Prostate gland (tissue), 2 donors: ENCODE measurements around the gene GFER. TPM values are rescaled to one million over a fixed set of nuclear protein-coding genes. Genes with fewer than 3 reads are reported as not detected.

Source experiments
- DNase-seq: peaks from one replicate; pipeline ENCODE4 v3.0.0-alpha.2; 2019; ENCODE audit warnings: low spot score
- H3K27ac ChIP-seq, 2 donors: fragments of 200-600 bp; sonication (generic); 2 replicates each; pipeline ENCODE4 v1.5.1; 2017 to 2019
- H3K27me3 ChIP-seq: fragments of 200-600 bp; sonication (generic); replicated peaks from 2 replicates; pipeline ENCODE4 v1.5.1; 2019; ENCODE audit not compliant: insufficient read depth
- H3K36me3 ChIP-seq, 2 donors: fragments of 200-600 bp; sonication (generic); 1 replicate in 1 of 2; 2 replicates in 1 of 2; pipeline versions ENCODE4 v1.5.1 to v1.8.1; 2017 to 2019
- H3K4me1 ChIP-seq: fragments of 200-600 bp; sonication (generic); replicated peaks from 2 replicates; pipeline ENCODE4 v1.5.1; 2019
- H3K4me3 ChIP-seq, 2 donors: fragments of 200-600 bp; sonication (generic); 2 replicates each; pipeline ENCODE4 v1.5.1; 2017 to 2019
- H3K9me3 ChIP-seq: fragments of 200-600 bp; sonication (generic); 2 replicates; pipeline ENCODE4 v1.5.1; 2017
- POLR2A ChIP-seq: fragments of 450-650 bp; IDR thresholded peaks from one replicate; pipeline ENCODE4 v1.6.1; 2016; ENCODE audit warnings: antibody characterized with exemption, mild to moderate bottlenecking
- POLR2AphosphoS5 ChIP-seq: sonication (generic); formaldehyde crosslinking; IDR thresholded peaks from one replicate; pipeline ENCODE4 v1.6.1; 2017; ENCODE audit warnings: antibody characterized with exemption
- WGBS: methylation state at CpG from one replicate; pipeline ENCODE4 v1.1.5; 2018; 5-methylcytosine and 5-hydroxymethylcytosine counted together
- intact Hi-C: fragments of 100-400 bp; cut with DNase I; formaldehyde crosslinking; loops from one replicate; pipeline ENCODE4 v1.14.2; 2022
- total RNA-seq, 2 donors: library from RNA; depleted of rRNA; stranded (reverse); fragments of >200 nt; gene quantifications; one replicate each; pipeline ENCODE4 v1.1.0, GENCODE V29; 2016
- TF ChIP-seq, protein P1 (sequence below), 4 experiments: fragments of 200-600 bp in 2 of 4; fragments of 450-650 bp in 2 of 4; sonication (generic) in 2 of 4; IDR thresholded peaks; 1 replicate in 3 of 4; 2 replicates in 1 of 4; pipeline ENCODE4 v1.5.1; 2016 to 2019; ENCODE audit warnings: antibody characterized with exemption in 4 of 4, mild to moderate bottlenecking in 2 of 4, moderate library complexity in 2 of 4

GFER gene
- total RNA-seq, 2 donors from 2014 or later = 21.1 to 26.6 TPM

DNA sequence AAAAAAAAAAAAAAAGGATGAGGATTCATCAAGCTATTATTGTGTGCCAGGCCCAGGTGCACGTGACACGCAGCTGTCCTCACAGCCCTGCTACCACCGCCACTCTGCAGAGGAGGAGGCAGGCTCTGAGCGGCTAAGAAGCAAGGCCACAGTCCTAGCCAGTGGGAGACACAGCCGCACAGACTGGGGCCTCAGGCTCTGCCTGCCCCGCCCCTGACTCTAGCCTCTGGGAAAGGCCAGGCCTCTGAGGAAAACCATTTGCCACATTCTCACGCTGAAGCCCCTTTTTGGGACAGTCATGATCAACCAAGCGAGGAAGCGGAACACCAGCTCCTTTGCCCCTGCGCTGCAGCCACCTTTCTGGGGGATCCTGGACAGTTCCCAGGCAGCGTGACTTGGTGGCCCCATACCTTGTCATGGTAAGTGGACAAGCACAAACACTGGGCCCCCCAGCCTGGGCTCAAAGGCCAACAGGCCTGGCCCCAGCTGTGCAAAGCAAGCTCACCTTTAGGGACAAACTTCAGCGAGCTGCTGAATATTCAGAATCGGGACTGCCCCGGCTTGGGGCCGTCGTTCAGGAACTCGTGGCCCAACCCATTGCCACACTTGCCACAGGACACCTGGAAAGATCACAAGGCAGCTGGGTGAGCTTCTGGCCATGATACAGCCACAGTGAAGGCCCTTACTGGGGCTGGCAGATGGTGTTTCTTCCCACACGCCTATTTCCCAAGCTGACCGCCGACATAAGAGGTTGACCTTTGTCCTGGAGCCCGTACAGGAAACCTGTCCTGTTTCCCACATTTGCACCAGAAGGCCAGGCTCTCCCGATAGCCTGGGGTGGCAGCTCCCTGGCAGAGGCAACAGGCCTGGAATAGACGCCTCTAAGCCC is 43.5 kb upstream of the GFER start:
- Histone ChIP-seq H3K4me1 (peaks cover 9% of the 10 kb centered on the region), H3K27ac (no peak overlapping the region), H3K4me3 (no peak overlapping the region), H3K36me3 (peaks cover 3 to 18% of the 10 kb centered on the region in 2 donors), H3K27me3 (no peaks in the 10 kb centered on the region), H3K9me3 (no peaks in the 10 kb centered on the region)
- no peak for DNase-seq
- WGBS = 86% methylated on average over 23 of the region's 23 CpGs
- no peak for TF ChIP-seq POLR2A
- TF ChIP-seq, protein P1, sequence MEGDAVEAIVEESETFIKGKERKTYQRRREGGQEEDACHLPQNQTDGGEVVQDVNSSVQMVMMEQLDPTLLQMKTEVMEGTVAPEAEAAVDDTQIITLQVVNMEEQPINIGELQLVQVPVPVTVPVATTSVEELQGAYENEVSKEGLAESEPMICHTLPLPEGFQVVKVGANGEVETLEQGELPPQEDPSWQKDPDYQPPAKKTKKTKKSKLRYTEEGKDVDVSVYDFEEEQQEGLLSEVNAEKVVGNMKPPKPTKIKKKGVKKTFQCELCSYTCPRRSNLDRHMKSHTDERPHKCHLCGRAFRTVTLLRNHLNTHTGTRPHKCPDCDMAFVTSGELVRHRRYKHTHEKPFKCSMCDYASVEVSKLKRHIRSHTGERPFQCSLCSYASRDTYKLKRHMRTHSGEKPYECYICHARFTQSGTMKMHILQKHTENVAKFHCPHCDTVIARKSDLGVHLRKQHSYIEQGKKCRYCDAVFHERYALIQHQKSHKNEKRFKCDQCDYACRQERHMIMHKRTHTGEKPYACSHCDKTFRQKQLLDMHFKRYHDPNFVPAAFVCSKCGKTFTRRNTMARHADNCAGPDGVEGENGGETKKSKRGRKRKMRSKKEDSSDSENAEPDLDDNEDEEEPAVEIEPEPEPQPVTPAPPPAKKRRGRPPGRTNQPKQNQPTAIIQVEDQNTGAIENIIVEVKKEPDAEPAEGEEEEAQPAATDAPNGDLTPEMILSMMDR (IDR thresholded peaks at IDR 0.05) = no peak
- TF ChIP-seq POLR2AphosphoS5 = no peak
- intact Hi-C loops = no loop called here

DNA sequence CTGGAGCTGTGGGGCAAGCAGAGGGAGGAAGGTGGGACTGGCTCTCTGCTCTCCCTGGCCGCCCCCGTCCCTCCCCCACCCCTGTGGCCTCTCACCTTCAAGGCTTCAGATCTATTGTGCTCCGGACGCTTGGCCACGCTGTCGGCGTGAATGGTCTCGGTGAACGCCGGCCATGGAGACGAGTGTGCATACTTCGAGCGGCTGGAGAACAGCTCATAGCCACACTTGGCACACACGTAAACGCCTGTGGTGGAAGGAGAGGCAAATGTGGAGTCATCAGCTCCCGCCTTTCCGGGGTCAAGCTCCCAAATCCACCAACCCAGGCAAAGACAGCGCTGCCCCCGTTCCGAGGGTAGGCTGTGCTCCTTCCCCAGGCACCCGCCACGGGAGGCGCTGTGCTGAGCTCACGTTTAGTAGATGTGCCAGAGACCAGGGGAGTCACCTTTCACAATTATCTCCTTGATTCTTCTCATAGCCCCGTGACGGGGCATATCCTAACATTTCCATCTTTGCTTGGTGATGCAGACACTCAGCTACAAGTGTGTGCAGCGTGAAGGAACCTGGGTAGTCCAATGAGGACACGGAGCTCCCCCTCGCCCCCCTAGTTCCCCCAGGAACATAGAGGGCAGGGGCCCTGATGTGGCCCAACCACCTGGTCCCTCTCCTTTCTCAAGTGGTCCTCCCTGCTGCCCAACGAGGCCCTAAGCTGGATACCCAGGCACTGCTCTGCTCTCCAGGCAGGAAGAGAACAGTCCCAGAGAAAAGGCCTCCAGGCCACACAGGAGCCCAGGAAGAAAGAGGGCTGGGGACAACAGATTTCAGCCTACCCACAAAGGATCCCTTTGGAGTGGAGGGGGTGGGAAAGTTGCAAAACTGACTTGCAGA is 42.6 kb upstream of the GFER start:
- intact Hi-C loops = no loop called here
- no peaks in the 10 kb centered on the region for H3K27me3 ChIP-seq
- no peak overlapping the region for H3K4me3 ChIP-seq
- H3K4me1 ChIP-seq = peaks cover 9% of the 10 kb centered on the region
- WGBS = 85% methylated on average over 30 of the region's 30 CpGs
- no peak overlapping the region for H3K27ac ChIP-seq
- TF ChIP-seq POLR2AphosphoS5 (no peak), POLR2A (no peak)
- TF ChIP-seq, protein P1 (IDR thresholded peaks at IDR 0.05) = no peak
- no peak for DNase-seq
- no peaks in the 10 kb centered on the region for H3K9me3 ChIP-seq
- H3K36me3 ChIP-seq = peaks cover 3 to 18% of the 10 kb centered on the region in 2 donors

DNA sequence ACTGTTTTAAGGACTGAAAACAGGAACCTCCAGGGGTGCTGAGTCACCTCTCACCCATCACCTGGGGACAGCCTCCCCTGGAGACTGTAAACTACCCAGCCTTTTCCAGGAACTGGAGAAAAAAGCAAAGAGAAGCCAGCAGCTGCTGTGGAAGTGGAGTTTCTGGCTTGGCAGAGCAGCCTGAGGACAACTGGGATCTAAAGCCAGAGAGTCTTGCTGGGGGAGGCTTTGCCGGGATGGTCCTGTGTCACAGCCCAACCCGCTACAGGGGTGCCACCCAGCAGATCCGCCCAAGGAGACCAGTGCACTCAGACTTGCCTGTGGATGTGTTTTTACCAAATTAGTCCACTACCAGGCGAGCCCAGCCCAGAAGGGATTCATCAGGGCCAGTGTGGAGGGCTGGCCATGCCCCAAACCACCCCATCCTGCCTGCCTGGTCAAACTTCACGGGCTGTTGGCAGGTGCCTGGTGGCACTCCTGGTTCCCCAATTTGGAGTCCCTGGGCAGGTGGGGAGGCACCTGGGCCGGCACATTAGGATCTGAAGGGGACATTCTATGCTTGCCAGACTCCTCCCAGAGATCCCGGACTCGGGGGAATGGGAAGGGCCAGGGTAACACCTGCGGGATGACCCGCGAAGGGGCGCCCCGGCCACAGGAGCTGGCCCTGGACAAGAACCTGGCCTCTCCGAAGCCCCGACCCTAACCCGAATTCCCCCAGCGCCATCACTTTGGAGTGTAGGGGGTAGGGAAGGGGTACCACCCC is 41.8 kb upstream of the GFER start:
- Histone ChIP-seq H3K4me1 (peaks cover 9% of the 10 kb centered on the region), H3K27ac (peak overlapping the region; percentile 53 to 76), H3K4me3 (peak overlapping the region; percentile 76 to 84), H3K9me3 (no peaks in the 10 kb centered on the region), H3K27me3 (no peaks in the 10 kb centered on the region), H3K36me3 (peaks cover 3 to 18% of the 10 kb centered on the region in 2 donors)
- TF ChIP-seq POLR2A = no peak
- TF ChIP-seq, protein P1 (IDR thresholded peaks at IDR 0.05) = no peak
- no peak for TF ChIP-seq POLR2AphosphoS5
- no peak for DNase-seq
- WGBS = 18% methylated on average over 16 of the region's 17 CpGs
- intact Hi-C loops = no loop called here

DNA sequence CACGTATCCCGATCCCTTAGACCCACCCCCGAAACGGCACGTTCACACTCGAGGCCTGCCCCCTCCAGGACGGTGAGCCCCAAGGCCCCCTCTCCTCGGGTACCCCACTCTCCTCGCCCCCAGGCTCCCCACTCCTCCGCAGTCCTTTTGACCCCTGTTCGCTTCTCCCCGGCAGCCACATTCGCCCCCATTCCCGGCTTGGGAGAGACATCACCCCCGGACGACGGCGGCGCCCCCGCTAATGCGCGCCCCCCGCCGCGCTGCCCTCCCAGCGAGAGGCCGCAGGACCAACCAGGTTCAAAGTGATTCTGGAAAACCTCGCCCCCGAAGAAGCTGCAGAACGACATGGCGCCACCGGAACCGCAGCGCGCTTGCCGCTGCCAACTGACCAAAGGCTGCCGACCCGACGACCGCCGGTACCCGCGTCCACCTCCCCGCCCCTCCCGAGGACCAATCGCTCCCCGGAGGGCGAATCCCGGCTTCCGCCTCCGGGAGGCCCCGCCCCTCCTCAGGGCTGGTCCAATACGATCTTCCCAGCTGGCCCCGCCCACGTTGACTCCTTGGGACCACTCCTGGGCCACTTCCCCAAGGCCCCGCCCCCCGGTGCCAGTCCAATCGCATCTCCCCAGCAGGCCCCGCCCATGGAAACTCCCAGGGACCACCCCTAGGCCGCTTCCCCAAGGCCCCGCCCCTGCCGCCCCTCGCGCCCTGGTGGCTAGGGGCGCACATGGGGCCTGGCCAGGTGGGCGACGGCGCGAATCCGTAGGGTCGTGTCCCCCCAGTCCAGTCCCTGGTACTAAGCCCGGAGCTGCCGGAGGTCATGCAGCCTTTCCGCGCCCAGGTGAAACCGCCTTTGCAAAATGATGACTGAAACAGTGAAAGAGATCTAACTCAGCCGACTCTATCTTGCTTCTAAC is 40.9 kb upstream of the GFER start, which contains the start of gene MSRB1:
Gene MSRB1, minus strand, starts transcription at position 390 of the 917 bp plus-strand sequence. Its CDS starts 43 bp downstream, at position 347.
- Histone ChIP-seq H3K36me3 (peaks cover 3 to 15% of the 10 kb centered on the region in 2 donors), H3K27me3 (no peaks in the 10 kb centered on the region), H3K4me3 (peak within 1 kb of the TSS; percentile 76 to 84), H3K27ac (peak within 1 kb of the TSS; percentile 53 to 76), H3K4me1 (peaks cover 9% of the 10 kb centered on the region), H3K9me3 (no peaks in the 10 kb centered on the region)
- intact Hi-C loops = no loop called here
- peak; percentile 100 for DNase-seq
- TF ChIP-seq POLR2AphosphoS5 (peak; percentile 96), POLR2A (peak; percentile 96)
- TF ChIP-seq, protein P1 (IDR thresholded peaks at IDR 0.05) = peak in 2 of 4 experiments; percentile 21 to 29
- under 1% methylated on average over 58 of the region's 77 CpGs for WGBS
